ENCODE results near the gene FBXO40. TPM values are rescaled to one million over a fixed set of nuclear protein-coding genes. Genes with fewer than 3 reads are reported as not detected.

FBXO40 gene
- total RNA-seq, 2 donors from 2014 or later = 81.6 to 187 TPM

GRCh38 chr3:121601212-121601812 is 8.1 kb downstream of the FBXO40 start:
- Histone ChIP-seq H3K36me3 (no peaks in the 10 kb centered on the region), H3K27me3 (no peaks in the 10 kb centered on the region), H3K4me1 (peaks cover 0 to 45% of the 10 kb centered on the region in 2 donors), H3K4me3 (peak overlapping the region in 1 of 2 donors; percentile 6), H3K9me3 (no peaks in the 10 kb centered on the region), H3K27ac (peak overlapping the region; percentile 79 to 91)
- TF ChIP-seq, protein P1, sequence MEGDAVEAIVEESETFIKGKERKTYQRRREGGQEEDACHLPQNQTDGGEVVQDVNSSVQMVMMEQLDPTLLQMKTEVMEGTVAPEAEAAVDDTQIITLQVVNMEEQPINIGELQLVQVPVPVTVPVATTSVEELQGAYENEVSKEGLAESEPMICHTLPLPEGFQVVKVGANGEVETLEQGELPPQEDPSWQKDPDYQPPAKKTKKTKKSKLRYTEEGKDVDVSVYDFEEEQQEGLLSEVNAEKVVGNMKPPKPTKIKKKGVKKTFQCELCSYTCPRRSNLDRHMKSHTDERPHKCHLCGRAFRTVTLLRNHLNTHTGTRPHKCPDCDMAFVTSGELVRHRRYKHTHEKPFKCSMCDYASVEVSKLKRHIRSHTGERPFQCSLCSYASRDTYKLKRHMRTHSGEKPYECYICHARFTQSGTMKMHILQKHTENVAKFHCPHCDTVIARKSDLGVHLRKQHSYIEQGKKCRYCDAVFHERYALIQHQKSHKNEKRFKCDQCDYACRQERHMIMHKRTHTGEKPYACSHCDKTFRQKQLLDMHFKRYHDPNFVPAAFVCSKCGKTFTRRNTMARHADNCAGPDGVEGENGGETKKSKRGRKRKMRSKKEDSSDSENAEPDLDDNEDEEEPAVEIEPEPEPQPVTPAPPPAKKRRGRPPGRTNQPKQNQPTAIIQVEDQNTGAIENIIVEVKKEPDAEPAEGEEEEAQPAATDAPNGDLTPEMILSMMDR (IDR thresholded peaks at IDR 0.05) = no peak
- DNase-seq (ENCODE audit: low spot score) = no peak

- TF ChIP-seq, protein P1 (IDR thresholded peaks at IDR 0.05) = no peak
- Histone ChIP-seq H3K9me3 (no peaks in the 10 kb centered on the region), H3K27me3 (no peaks in the 10 kb centered on the region), H3K4me1 (peaks cover 0 to 47% of the 10 kb centered on the region in 2 donors), H3K27ac (no peak overlapping the region), H3K4me3 (no peak overlapping the region), H3K36me3 (no peaks in the 10 kb centered on the region)
- no peak for DNase-seq (ENCODE audit: low spot score)
These were observed 11.6 kb downstream of the FBXO40 start for GRCh38 chr3:121604759-121605158.

GRCh38 chr3:121606106-121606505 is 12.9 kb downstream of the FBXO40 start:
- H3K27me3 ChIP-seq = no peaks in the 10 kb centered on the region
- H3K9me3 ChIP-seq = no peaks in the 10 kb centered on the region
- TF ChIP-seq, protein P1 (IDR thresholded peaks at IDR 0.05) = no peak
- no peak overlapping the region for H3K27ac ChIP-seq
- DNase-seq (ENCODE audit: low spot score) = no peak
- H3K36me3 ChIP-seq = no peaks in the 10 kb centered on the region
- peaks cover 0 to 43% of the 10 kb centered on the region in 2 donors for H3K4me1 ChIP-seq
- H3K4me3 ChIP-seq = no peak overlapping the region

GRCh38 chr3:121619691-121620090 is 26.5 kb downstream of the FBXO40 start:
- TF ChIP-seq, protein P1 (IDR thresholded peaks at IDR 0.05) = no peak
- H3K4me1 ChIP-seq = no peaks in the 10 kb centered on the region
- no peaks in the 10 kb centered on the region for H3K27me3 ChIP-seq
- H3K36me3 ChIP-seq = peaks cover 24% of the 10 kb centered on the region
- H3K4me3 ChIP-seq = no peak overlapping the region
- DNase-seq (ENCODE audit: low spot score) = no peak
- no peaks in the 10 kb centered on the region for H3K9me3 ChIP-seq
- no peak overlapping the region for H3K27ac ChIP-seq

DNA sequence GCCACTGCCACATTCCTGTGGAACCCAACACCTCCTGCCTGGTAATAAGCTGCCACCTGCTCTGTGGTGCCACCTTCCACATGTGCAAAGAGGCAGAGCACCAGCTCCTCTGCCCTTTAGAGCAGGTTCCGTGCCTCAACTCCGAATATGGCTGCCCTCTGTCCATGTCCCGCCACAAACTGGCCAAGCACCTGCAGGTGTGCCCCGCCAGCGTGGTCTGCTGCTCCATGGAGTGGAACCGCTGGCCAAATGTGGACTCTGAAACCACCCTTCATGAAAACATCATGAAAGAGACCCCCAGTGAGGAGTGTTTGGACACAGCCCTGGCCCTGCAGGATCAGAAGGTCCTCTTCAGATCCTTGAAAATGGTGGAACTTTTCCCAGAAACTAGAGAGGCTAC is 28.3 kb downstream of the FBXO40 start:
- no peaks in the 10 kb centered on the region for H3K27me3 ChIP-seq
- no peak overlapping the region for H3K27ac ChIP-seq
- H3K9me3 ChIP-seq = no peaks in the 10 kb centered on the region

More for the DNA sequence above, 28.3 kb downstream of the FBXO40 start:
- DNase-seq (ENCODE audit: low spot score) = no peak
- TF ChIP-seq, protein P1 (IDR thresholded peaks at IDR 0.05) = no peak
- Histone ChIP-seq H3K36me3 (peaks cover 24% of the 10 kb centered on the region), H3K4me3 (no peak overlapping the region), H3K4me1 (no peaks in the 10 kb centered on the region)
